GM23338 (cell line): ENCODE results near the gene EEF2K. TPM values are rescaled to one million over a fixed set of nuclear protein-coding genes. Genes with fewer than 3 reads are reported as not detected.

Experiments
- ATAC-seq: fragments of 200-7000 bp; cut with Tn5 transposase; 3 replicates; pipeline ENCODE4 v1.9.1; 2020
- DNase-seq: peaks from one replicate; pipeline ENCODE4 v3.0.0-alpha.2; 2015; ENCODE audit warnings: low spot score
- H2AFZ ChIP-seq: fragments of 200-600 bp; sonication (generic); 2 replicates; pipeline ENCODE4 v1.8.0; 2016; ENCODE audit warnings: antibody characterized with exemption, mild to moderate bottlenecking, moderate library complexity
- H3F3A ChIP-seq: fragments of 200-600 bp; sonication (generic); replicated peaks from 2 replicates; pipeline ENCODE4 v1.8.0; 2017; ENCODE audit warnings: antibody characterized with exemption, mixed run types, low read depth
- H3K27ac ChIP-seq: fragments of 200-600 bp; sonication (generic); 2 replicates; pipeline ENCODE4 v1.6.1; 2016; ENCODE audit warnings: low read depth
- H3K27me3 ChIP-seq: fragments of 200-600 bp; sonication (generic); 2 replicates; pipeline ENCODE4 v1.8.0; 2016; ENCODE audit warnings: mild to moderate bottlenecking, mixed run types, moderate library complexity; ENCODE audit not compliant: insufficient read depth
- H3K36me3 ChIP-seq: fragments of 200-600 bp; sonication (generic); 2 replicates; pipeline ENCODE4 v1.8.0; 2016; ENCODE audit warnings: mild to moderate bottlenecking; ENCODE audit not compliant: insufficient read depth
- H3K4me1 ChIP-seq: fragments of 200-600 bp; sonication (generic); 2 replicates; pipeline ENCODE4 v1.8.0; 2016; ENCODE audit warnings: mild to moderate bottlenecking, moderate library complexity; ENCODE audit not compliant: insufficient read depth
- H3K4me2 ChIP-seq: fragments of 200-600 bp; sonication (generic); 2 replicates; pipeline ENCODE4 v1.7.1; 2017; ENCODE audit warnings: mixed run types
- H3K4me3 ChIP-seq: fragments of 200-600 bp; sonication (generic); 2 replicates; pipeline ENCODE4 v1.6.1; 2016; ENCODE audit warnings: mixed run types
- H3K79me2 ChIP-seq: fragments of 200-600 bp; sonication (generic); replicated peaks from 2 replicates; pipeline ENCODE4 v1.8.0; 2017; ENCODE audit warnings: mild to moderate bottlenecking; ENCODE audit not compliant: insufficient read depth
- H3K9me2 ChIP-seq: fragments of 200-600 bp; sonication (generic); 2 replicates; pipeline ENCODE4 v1.8.0; 2017; ENCODE audit not compliant: insufficient read depth
- H4K20me1 ChIP-seq: fragments of 200-600 bp; sonication (generic); replicated peaks from 2 replicates; pipeline ENCODE4 v1.8.0; 2017; ENCODE audit warnings: mild to moderate bottlenecking; ENCODE audit not compliant: insufficient read depth
- H3K27ac Mint-ChIP-seq: 2 replicates; pipeline ENCODE4 v1.8.0; 2020; ENCODE audit warnings: inconsistent platforms, mild to moderate bottlenecking, moderate library complexity, mixed read lengths
- H3K27me3 Mint-ChIP-seq: 3 replicates; pipeline ENCODE4 v1.8.0; 2022; ENCODE audit warnings: low read depth, mild to moderate bottlenecking, moderate library complexity, mixed read lengths, inconsistent platforms; ENCODE audit not compliant: insufficient read depth, poor library complexity
- H3K36me3 Mint-ChIP-seq: 3 replicates; pipeline ENCODE4 v1.8.0; 2021; ENCODE audit warnings: low read depth, mild to moderate bottlenecking, inconsistent platforms, moderate library complexity, mixed read lengths
- H3K4me1 Mint-ChIP-seq: 3 replicates; pipeline ENCODE4 v1.8.0; 2020; ENCODE audit warnings: mild to moderate bottlenecking, inconsistent platforms, mixed read lengths
- H3K4me3 Mint-ChIP-seq: 3 replicates; pipeline ENCODE4 v1.8.0; 2021; ENCODE audit warnings: moderate library complexity, mild to moderate bottlenecking, inconsistent platforms, mixed read lengths
- H3K9me3 Mint-ChIP-seq: 3 replicates; pipeline ENCODE4 v1.8.0; 2020; ENCODE audit warnings: moderate library complexity, mild to moderate bottlenecking, inconsistent platforms, mixed read lengths
- CREB1 ChIP-seq: fragments of 250-450 bp; sonication (Bioruptor Pico); IDR thresholded peaks from 2 replicates; pipeline ENCODE4 v1.5.0; 2020; ENCODE audit warnings: low read depth, mild to moderate bottlenecking, moderate library complexity
- EZH2 ChIP-seq: fragments of 200-600 bp; sonication (generic); IDR thresholded peaks from one replicate; pipeline ENCODE4 v1.8.0; 2017; ENCODE audit warnings: antibody characterized with exemption, mild to moderate bottlenecking, low read depth; ENCODE audit not compliant: unreplicated experiment
- EZH2phosphoT487 ChIP-seq: fragments of 200-600 bp; sonication (generic); IDR thresholded peaks from one replicate; pipeline ENCODE4 v1.8.1; 2018; ENCODE audit warnings: antibody characterized with exemption; ENCODE audit not compliant: unreplicated experiment
- POLR2AphosphoS5 ChIP-seq: IDR thresholded peaks from 2 replicates; pipeline ENCODE4 v1.6.1; 2016; ENCODE audit warnings: antibody characterized with exemption, low read depth
- STAT1 ChIP-seq: IDR thresholded peaks from one replicate; pipeline ENCODE4 v1.6.1; 2016; ENCODE audit warnings: antibody characterized with exemption; ENCODE audit not compliant: unreplicated experiment
- ZNF331 ChIP-seq: fragments of 250-450 bp; sonication (Bioruptor Pico); IDR thresholded peaks from 2 replicates; pipeline ENCODE4 v1.5.0; 2020; ENCODE audit warnings: low read depth, mild to moderate bottlenecking, moderate library complexity
- polyA plus RNA-seq: library from polyadenylated mRNA; unstranded; fragments of >200 nt; fragmentation: Nextera tagmentation; extraction: Ambion mirVana; gene quantifications from 2 replicates; pipeline ENCODE4 v1.2.1, GENCODE V29; 2016
- total RNA-seq: library from RNA; depleted of rRNA; stranded (reverse); fragments of >200 nt; shearing (Covaris generic); gene quantifications from 2 replicates; pipeline ENCODE4 v1.2.3, GENCODE V29; 2014
- TF ChIP-seq, protein P1 (sequence below): fragments of 250-450 bp; sonication (Bioruptor Pico); IDR thresholded peaks from 2 replicates; pipeline ENCODE4 v1.5.0; 2020; ENCODE audit warnings: mild to moderate bottlenecking, moderate library complexity

The EEF2K gene
- total and polyA plus RNA-seq, 2 experiments from 2014 or later: 5.4 to 23.9 TPM

- TF ChIP-seq, protein P1, sequence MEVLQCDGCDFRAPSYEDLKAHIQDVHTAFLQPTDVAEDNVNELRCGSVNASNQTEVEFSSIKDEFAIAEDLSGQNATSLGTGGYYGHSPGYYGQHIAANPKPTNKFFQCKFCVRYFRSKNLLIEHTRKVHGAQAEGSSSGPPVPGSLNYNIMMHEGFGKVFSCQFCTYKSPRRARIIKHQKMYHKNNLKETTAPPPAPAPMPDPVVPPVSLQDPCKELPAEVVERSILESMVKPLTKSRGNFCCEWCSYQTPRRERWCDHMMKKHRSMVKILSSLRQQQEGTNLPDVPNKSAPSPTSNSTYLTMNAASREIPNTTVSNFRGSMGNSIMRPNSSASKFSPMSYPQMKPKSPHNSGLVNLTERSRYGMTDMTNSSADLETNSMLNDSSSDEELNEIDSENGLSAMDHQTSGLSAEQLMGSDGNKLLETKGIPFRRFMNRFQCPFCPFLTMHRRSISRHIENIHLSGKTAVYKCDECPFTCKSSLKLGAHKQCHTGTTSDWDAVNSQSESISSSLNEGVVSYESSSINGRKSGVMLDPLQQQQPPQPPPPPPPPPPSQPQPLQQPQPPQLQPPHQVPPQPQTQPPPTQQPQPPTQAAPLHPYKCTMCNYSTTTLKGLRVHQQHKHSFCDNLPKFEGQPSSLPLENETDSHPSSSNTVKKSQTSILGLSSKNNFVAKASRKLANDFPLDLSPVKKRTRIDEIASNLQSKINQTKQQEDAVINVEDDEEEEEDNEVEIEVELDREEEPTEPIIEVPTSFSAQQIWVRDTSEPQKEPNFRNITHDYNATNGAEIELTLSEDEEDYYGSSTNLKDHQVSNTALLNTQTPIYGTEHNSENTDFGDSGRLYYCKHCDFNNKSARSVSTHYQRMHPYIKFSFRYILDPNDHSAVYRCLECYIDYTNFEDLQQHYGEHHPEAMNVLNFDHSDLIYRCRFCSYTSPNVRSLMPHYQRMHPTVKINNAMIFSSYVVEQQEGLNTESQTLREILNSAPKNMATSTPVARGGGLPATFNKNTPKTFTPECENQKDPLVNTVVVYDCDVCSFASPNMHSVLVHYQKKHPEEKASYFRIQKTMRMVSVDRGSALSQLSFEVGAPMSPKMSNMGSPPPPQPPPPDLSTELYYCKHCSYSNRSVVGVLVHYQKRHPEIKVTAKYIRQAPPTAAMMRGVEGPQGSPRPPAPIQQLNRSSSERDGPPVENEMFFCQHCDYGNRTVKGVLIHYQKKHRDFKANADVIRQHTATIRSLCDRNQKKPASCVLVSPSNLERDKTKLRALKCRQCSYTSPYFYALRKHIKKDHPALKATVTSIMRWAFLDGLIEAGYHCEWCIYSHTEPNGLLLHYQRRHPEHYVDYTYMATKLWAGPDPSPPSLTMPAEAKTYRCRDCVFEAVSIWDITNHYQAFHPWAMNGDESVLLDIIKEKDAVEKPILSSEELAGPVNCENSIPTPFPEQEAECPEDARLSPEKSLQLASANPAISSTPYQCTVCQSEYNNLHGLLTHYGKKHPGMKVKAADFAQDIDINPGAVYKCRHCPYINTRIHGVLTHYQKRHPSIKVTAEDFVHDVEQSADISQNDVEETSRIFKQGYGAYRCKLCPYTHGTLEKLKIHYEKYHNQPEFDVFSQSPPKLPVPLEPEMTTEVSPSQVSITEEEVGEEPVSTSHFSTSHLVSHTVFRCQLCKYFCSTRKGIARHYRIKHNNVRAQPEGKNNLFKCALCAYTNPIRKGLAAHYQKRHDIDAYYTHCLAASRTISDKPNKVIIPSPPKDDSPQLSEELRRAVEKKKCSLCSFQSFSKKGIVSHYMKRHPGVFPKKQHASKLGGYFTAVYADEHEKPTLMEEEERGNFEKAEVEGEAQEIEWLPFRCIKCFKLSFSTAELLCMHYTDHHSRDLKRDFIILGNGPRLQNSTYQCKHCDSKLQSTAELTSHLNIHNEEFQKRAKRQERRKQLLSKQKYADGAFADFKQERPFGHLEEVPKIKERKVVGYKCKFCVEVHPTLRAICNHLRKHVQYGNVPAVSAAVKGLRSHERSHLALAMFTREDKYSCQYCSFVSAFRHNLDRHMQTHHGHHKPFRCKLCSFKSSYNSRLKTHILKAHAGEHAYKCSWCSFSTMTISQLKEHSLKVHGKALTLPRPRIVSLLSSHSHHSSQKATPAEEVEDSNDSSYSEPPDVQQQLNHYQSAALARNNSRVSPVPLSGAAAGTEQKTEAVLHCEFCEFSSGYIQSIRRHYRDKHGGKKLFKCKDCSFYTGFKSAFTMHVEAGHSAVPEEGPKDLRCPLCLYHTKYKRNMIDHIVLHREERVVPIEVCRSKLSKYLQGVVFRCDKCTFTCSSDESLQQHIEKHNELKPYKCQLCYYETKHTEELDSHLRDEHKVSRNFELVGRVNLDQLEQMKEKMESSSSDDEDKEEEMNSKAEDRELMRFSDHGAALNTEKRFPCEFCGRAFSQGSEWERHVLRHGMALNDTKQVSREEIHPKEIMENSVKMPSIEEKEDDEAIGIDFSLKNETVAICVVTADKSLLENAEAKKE (CRISPR knock-in tag): no peak
- TF ChIP-seq EZH2phosphoT487 (no peak), POLR2AphosphoS5 (no peak), STAT1 (no peak), ZNF331 (no peak), CREB1 (CRISPR knock-in tag) (no peak)
These were observed 46.2 kb downstream of the EEF2K start (continued) for GRCh38 chr16:22252317-22252716.

- Mint-ChIP-seq H3K27me3 (peaks cover 6% of the 10 kb centered on the region), H3K4me3 (no peak overlapping the region; the same call in 2 of the 3 replicates), H3K4me1 (no peaks in the 10 kb centered on the region), H3K27ac (no peak overlapping the region), H3K36me3 (peaks cover 62% of the 10 kb centered on the region), H3K9me3 (peaks cover 3% of the 10 kb centered on the region; the same call in 2 of the 3 replicates)
- Histone ChIP-seq H3K79me2 (no peaks in the 10 kb centered on the region), H3K4me1 (no peaks in the 10 kb centered on the region), H3K27ac (no peak overlapping the region), H3F3A (no peaks in the 10 kb centered on the region), H3K27me3 (no peaks in the 10 kb centered on the region), H3K9me2 (no peaks in the 10 kb centered on the region), H3K36me3 (peaks cover 10% of the 10 kb centered on the region), H4K20me1 (no peaks in the 10 kb centered on the region), H3K4me2 (no peak overlapping the region), H2AFZ (no peak overlapping the region), H3K4me3 (no peak overlapping the region)
- no peak for DNase-seq
- no peak for ATAC-seq
- no peak for TF ChIP-seq EZH2
These were observed 47.2 kb downstream of the EEF2K start for GRCh38 chr16:22253272-22253671.
